ES-I3 (cell line): ENCODE data around the gene CITED1.
A peak's percentile ranks its signal among the peaks of the same experiment; 100 is the strongest.

Experiments used
- H3K36me3 ChIP-seq: 2 replicates; pipeline ENCODE4 v1.6.1; 2013; ENCODE audit warnings: mild to moderate bottlenecking, low read length, control low read depth, moderate library complexity; ENCODE audit not compliant: insufficient read depth
- H3K4me1 ChIP-seq: 2 replicates; pipeline ENCODE4 v1.6.1; 2013; ENCODE audit warnings: mild to moderate bottlenecking, control low read depth, low read length; ENCODE audit not compliant: insufficient read depth
- H3K9ac ChIP-seq: 2 replicates; pipeline ENCODE4 v1.6.1; 2013; ENCODE audit warnings: low read depth, mild to moderate bottlenecking, low read length, moderate library complexity
- H3K9me3 ChIP-seq: 2 replicates; pipeline ENCODE4 v1.6.1; 2013; ENCODE audit warnings: mild to moderate bottlenecking, low read length, moderate library complexity; ENCODE audit not compliant: control insufficient read depth, insufficient read depth

CITED1 gene

GRCh38 chrX:72269671-72270251 is 36.0 kb downstream of the CITED1 start:
- peaks cover 9% of the 10 kb centered on the region; the same call in 1 of the 2 replicates for H3K4me1 ChIP-seq
- H3K9ac ChIP-seq: no peak overlapping the region
- H3K36me3 ChIP-seq: peaks cover 24% of the 10 kb centered on the region
- H3K9me3 ChIP-seq: no peaks in the 10 kb centered on the region

GRCh38 chrX:72268597-72269365 is 36.9 kb downstream of the CITED1 start:
- Histone ChIP-seq H3K9ac (no peak overlapping the region), H3K9me3 (no peaks in the 10 kb centered on the region), H3K36me3 (peaks cover 14% of the 10 kb centered on the region), H3K4me1 (peaks cover 9% of the 10 kb centered on the region; the same call in 1 of the 2 replicates)

DNA sequence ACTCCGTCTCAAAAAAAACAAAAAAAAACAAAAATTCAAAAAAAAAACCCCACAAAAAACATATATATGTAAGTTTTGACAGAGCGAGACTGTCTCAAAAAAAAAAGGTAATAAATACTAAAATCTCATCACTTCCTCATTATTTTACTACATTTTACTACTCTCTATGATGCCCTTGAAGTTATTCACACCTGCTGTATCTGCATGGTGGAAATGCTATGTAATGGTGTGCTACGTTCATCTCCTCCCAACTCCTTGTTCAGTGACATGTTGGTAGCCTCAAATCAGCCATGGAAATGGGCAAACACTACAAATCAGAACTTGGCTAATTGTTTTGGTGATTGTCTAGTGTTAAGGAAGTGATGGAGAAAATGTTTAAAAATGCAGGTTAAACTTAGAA is 40.5 kb downstream of the CITED1 start:
- Histone ChIP-seq H3K36me3 (peaks cover 7% of the 10 kb centered on the region), H3K4me1 (peaks cover 9% of the 10 kb centered on the region; the same call in 1 of the 2 replicates), H3K9ac (no peak overlapping the region), H3K9me3 (no peaks in the 10 kb centered on the region)

- no peaks in the 10 kb centered on the region for H3K4me1 ChIP-seq
- no peaks in the 10 kb centered on the region for H3K9me3 ChIP-seq
- H3K9ac ChIP-seq: no peak overlapping the region
- H3K36me3 ChIP-seq: no peaks in the 10 kb centered on the region
These were observed 43.6 kb downstream of the CITED1 start for GRCh38 chrX:72262077-72262476.

DNA sequence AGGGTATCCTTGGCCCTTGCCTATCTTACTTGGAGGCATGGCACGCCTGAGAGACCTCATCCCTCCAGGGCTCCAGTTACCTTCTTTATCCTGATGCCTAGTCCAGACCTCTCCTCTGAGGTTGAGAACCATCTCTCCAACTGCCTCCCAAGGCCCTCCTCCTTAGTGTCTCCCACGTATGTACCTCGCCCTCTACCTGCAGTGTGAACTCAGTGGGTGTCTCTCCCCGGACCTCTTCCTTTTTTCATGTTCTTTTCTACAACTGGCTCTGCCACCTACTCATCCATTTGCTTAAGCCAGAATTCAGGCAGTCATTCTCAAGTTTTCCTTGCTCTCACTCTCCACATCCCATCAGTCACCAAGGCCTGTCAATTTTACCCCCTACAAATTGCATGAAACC is 45.3 kb downstream of the CITED1 start:
- no peak overlapping the region for H3K9ac ChIP-seq
- no peaks in the 10 kb centered on the region for H3K36me3 ChIP-seq

GRCh38 chrX:72258174-72258573 is 47.5 kb downstream of the CITED1 start:
- no peaks in the 10 kb centered on the region for H3K9me3 ChIP-seq
- no peaks in the 10 kb centered on the region for H3K36me3 ChIP-seq
- peaks cover 9% of the 10 kb centered on the region for H3K4me1 ChIP-seq
- H3K9ac ChIP-seq: no peak overlapping the region

More for the DNA sequence above, 45.3 kb downstream of the CITED1 start:
- Histone ChIP-seq H3K9me3 (no peaks in the 10 kb centered on the region), H3K4me1 (no peaks in the 10 kb centered on the region; the same call in 1 of the 2 replicates)

DNA sequence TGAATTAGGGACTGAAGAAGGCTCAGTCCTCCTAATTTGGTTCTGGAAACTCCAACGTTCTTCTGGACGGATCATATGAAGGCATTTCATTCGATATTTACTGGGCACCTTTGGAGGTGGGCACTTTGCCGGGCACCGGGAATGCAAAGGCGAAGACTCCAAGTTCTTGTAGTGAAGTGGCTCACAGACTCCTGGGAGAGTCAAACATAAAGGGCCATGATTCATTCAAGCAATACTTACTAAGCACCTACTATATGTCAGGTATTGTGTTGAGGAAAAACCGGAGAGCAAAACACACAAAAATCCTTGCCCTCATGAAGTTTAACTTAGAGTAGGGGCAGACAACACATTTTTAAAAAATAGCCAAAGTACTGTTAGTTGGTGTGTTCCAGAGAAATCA is 49.9 kb downstream of the CITED1 start:
- Histone ChIP-seq H3K4me1 (peaks cover 9% of the 10 kb centered on the region), H3K9ac (peak overlapping the region; percentile 24; the same call in 1 of the 2 replicates), H3K36me3 (no peaks in the 10 kb centered on the region), H3K9me3 (no peaks in the 10 kb centered on the region)

DNA sequence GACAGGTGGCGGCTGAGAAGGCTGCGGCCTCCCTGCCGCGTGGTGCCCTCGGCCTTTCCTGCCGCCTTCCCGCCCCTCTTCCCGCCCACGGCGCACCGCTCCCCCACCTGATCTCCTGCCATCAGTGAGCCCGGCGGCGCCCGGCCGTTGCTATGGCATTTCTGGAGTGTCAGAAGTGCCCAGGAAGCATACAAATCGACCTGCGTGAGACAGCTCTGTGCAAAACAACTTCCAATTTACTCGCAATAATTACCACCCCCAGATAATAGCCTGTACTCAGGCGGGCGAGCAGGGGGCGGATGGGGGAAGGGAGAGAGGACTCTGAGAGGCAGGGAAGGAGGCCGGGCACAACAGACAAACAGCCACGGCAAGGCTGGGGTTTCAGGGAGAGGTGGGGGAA is 50.3 kb downstream of the CITED1 start:
- Histone ChIP-seq H3K9ac (peak overlapping the region; percentile 24), H3K4me1 (peaks cover 9% of the 10 kb centered on the region), H3K36me3 (no peaks in the 10 kb centered on the region), H3K9me3 (no peaks in the 10 kb centered on the region)

DNA sequence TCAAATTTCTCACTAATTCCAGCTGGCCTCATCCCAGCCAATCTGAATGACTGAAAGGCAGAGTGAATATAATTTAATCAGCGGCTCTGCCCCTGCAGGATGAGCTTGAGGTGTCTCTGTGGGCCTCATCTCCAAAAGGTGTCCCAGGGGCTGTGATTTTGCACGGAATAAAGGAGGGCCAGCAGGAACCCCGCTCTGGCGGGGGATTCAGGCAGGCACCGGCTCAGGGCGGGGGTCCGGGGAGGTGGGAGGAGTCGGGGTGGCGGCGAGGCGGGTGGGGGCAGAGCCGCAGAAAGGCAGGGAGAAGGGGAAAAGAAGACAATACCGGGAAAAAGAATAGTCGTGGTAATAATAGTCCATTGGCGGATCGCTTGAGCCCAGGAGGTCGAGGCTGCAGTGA is 50.9 kb downstream of the CITED1 start:
- no peak overlapping the region; the same call in 1 of the 2 replicates for H3K9ac ChIP-seq
- no peaks in the 10 kb centered on the region for H3K9me3 ChIP-seq
- no peaks in the 10 kb centered on the region for H3K36me3 ChIP-seq
- H3K4me1 ChIP-seq: peaks cover 9% of the 10 kb centered on the region

DNA sequence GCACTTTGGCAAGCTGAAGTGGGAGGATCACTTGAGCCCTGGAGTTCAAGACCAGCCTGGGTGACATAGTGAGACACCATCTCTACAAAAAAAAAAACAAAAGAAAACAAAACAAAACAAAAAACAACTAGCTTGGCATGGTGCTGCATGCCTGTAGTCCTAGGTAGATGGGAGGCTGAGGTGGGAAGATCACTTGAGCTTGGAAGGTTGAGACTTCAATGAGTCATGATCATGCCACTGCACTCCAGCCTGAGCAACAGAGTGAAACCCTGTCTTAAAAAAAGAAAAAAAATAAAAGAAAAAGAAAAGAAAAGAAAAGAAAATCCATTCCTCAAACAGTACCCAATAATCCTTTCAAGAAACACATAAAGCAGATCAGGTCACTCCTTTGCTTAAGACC is 52.0 kb downstream of the CITED1 start:
- H3K9ac ChIP-seq: no peak overlapping the region
- peaks cover 3% of the 10 kb centered on the region; the same call in 1 of the 2 replicates for H3K9me3 ChIP-seq
- no peaks in the 10 kb centered on the region for H3K36me3 ChIP-seq
- H3K4me1 ChIP-seq: peaks cover 9% of the 10 kb centered on the region
